ENCODE measurements around the gene PPARG. TPM values are rescaled to one million over a fixed set of nuclear protein-coding genes. Genes with fewer than 3 reads are reported as not detected.
"Not testable (repeated sequence)": the region's sequence is repeated elsewhere in the genome, so short reads cannot be mapped to it uniquely, and the experiment has no call there.

Gene PPARG
- total and polyA plus RNA-seq, 4 donors: 5.2 to 15.7 (median 7.0) TPM

DNA sequence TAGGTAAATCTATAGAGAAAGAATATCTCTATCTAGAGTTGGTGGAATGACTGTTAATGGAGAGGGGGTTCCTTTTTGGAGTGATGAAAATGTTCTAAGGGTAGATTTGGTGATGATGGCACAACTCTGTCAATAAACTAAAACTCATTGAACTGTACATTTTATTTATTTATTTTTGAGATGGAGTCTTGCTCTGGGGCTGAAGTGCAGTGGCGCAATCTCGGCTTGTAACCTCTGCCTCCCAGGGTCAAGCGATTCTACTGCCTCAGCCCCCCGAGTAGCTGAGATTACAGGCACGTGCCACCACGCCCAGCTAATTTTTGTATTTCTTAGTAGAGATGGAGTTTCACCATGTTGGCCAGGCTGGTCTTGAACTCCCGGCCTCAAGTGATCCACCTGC is 3.1 kb upstream of the PPARG start:
- H3K27ac ChIP-seq (ENCODE audit: low read depth in 1 of 2, low read length in 2 of 2); H3K9ac ChIP-seq (ENCODE audit: low read depth in 1 of 2, low read length in 2 of 2); DNase-seq (ENCODE audit: low spot score); H3K27me3 ChIP-seq (ENCODE audit: control insufficient read depth in 4 of 4, insufficient read depth in 4 of 4, low read length in 3 of 4); H3K4me3 ChIP-seq (ENCODE audit: low read depth in 1 of 3, low read length in 3 of 3); H3K36me3 ChIP-seq (ENCODE audit: control insufficient read depth in 4 of 4, insufficient read depth in 3 of 4, low read depth in 1 of 4, low read length in 3 of 4); H3K9me3 ChIP-seq (ENCODE audit: control insufficient read depth in 4 of 4, low read length in 3 of 4): not testable (repeated sequence)
- 67% methylated on average over 7 of the region's 7 CpGs for WGBS
- peak; percentile 63 to 70 for TF ChIP-seq HNF4A (conservative IDR thresholded peaks at IDR 0.05)
- H3K4me1 ChIP-seq (ENCODE audit: control insufficient read depth in 4 of 4, insufficient read depth in 4 of 4, low read length in 3 of 4): peaks cover 0 to 12% (median 7%) of the 10 kb centered on the region in 4 donors

DNA sequence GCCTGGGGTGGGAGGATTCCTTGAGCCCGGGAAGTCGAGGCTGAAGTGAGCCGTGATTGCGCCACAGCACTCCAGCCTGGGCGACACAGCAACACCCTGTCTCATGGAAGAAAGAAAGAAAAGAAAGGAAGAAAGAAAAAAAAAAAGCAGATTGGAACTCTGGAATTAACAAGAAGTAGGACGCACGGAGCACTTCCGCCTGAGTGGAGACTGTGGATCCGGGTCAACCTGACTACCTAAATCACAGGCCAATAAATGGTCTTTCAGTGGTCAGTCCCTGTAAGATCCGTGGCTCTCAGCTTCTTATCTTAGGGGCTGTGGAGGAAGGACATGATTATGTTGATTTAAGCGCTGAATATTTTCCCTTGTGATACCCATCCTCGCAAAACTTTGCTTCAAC is 2.4 kb upstream of the PPARG start:
- DNase-seq (ENCODE audit: low spot score): no peak
- Histone ChIP-seq H3K4me1 (ENCODE audit: control insufficient read depth in 4 of 4, insufficient read depth in 4 of 4, low read length in 3 of 4) (peaks cover 0 to 12% (median 7%) of the 10 kb centered on the region in 4 donors), H3K9me3 (ENCODE audit: control insufficient read depth in 4 of 4, low read length in 3 of 4) (no peaks in the 10 kb centered on the region), H3K4me3 (ENCODE audit: low read depth in 1 of 3, low read length in 3 of 3) (no peak overlapping the region), H3K36me3 (ENCODE audit: control insufficient read depth in 4 of 4, insufficient read depth in 3 of 4, low read depth in 1 of 4, low read length in 3 of 4) (no peaks in the 10 kb centered on the region), H3K9ac (ENCODE audit: low read depth in 1 of 2, low read length in 2 of 2) (no peak overlapping the region), H3K27me3 (ENCODE audit: control insufficient read depth in 4 of 4, insufficient read depth in 4 of 4, low read length in 3 of 4) (no peaks in the 10 kb centered on the region), H3K27ac (ENCODE audit: low read depth in 1 of 2, low read length in 2 of 2) (no peak overlapping the region)
- WGBS: 87% methylated on average over 12 of the region's 12 CpGs
- TF ChIP-seq, protein P1, sequence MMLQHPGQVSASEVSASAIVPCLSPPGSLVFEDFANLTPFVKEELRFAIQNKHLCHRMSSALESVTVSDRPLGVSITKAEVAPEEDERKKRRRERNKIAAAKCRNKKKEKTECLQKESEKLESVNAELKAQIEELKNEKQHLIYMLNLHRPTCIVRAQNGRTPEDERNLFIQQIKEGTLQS (IDR thresholded peaks at IDR 0.05): no peak
- TF ChIP-seq EGR1 (IDR thresholded peaks at IDR 0.05; ENCODE audit: low read depth in 2 of 2) (no peak), ZBTB33 (IDR thresholded peaks at IDR 0.05) (no peak), GABPA (IDR thresholded peaks at IDR 0.05 in 1 of 2, conservative IDR thresholded peaks at IDR 0.05 in 1 of 2) (no peak), SP1 (IDR thresholded peaks at IDR 0.05) (no peak), YY1 (IDR thresholded peaks at IDR 0.05) (no peak)

GRCh38 chr3:12286927-12287726 is 1.7 kb upstream of the PPARG start:
- TF ChIP-seq FOXA1 (IDR thresholded peaks at IDR 0.05) (no peak), CTCF (IDR thresholded peaks at IDR 0.05; ENCODE audit: low read depth, low read length, missing input control) (peak; percentile 19), HNF4G (IDR thresholded peaks at IDR 0.05) (no peak)
- Histone ChIP-seq H3K36me3 (ENCODE audit: control insufficient read depth in 4 of 4, insufficient read depth in 3 of 4, low read depth in 1 of 4, low read length in 3 of 4) (no peaks in the 10 kb centered on the region), H3K9ac (ENCODE audit: low read depth in 1 of 2, low read length in 2 of 2) (peak overlapping the region in 1 of 2 donors; percentile 42), H3K4me3 (ENCODE audit: low read depth in 1 of 3, low read length in 3 of 3) (peak overlapping the region; percentile 12 to 98 (median 49)), H3K27me3 (ENCODE audit: control insufficient read depth in 4 of 4, insufficient read depth in 4 of 4, low read length in 3 of 4) (no peaks in the 10 kb centered on the region), H3K4me1 (ENCODE audit: control insufficient read depth in 4 of 4, insufficient read depth in 4 of 4, low read length in 3 of 4) (peaks cover 0 to 12% (median 7%) of the 10 kb centered on the region in 4 donors), H3K27ac (ENCODE audit: low read depth in 1 of 2, low read length in 2 of 2) (peak overlapping the region; percentile 23 to 54), H3K9me3 (ENCODE audit: control insufficient read depth in 4 of 4, low read length in 3 of 4) (no peaks in the 10 kb centered on the region)
- peak; percentile 39 for DNase-seq (ENCODE audit: low spot score)
- 27% methylated on average over 33 of the region's 33 CpGs for WGBS
